ENCODE results near the gene DNAH3.

- TF ChIP-seq POLR2A (IDR thresholded peaks at IDR 0.05; ENCODE audit: low read length) (no peak), GATA1 (IDR thresholded peaks at IDR 0.05; ENCODE audit: low read depth, low read length) (no peak)
These were observed 94.2 kb downstream of the DNAH3 start for GRCh38 chr16:21056396-21056795.

Measured in erythroblast (primary cell).